LoVo (cell line): ENCODE results near the gene JRKL.
"Not testable (repeated sequence)": the region's sequence is repeated elsewhere in the genome, so short reads cannot be mapped to it uniquely, and the experiment has no call there.

Experiments used
- DNase-seq: peaks from one replicate; pipeline ENCODE4 v3.0.0-alpha.2; 2016; ENCODE audit warnings: low spot score

Gene JRKL

DNA sequence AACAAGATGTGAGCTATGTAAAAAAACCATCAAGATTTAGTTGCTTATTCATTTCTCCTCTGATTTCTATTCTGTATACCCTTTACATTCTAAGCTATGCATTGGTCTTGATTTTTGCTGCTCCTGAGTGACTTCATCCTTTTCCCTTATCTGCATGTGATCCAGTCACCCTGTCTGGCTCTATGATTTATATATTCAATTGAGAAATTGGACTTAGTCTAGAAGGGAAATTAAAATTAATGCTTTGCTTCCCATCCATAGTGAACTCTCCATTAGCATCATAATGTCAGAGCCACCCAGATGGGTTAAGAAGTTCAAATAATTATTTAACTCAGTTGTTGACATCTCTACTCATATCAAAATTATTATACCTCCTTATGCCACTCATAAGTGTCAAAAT is 5.0 kb downstream of the JRKL start:
- no peak for DNase-seq

DNA sequence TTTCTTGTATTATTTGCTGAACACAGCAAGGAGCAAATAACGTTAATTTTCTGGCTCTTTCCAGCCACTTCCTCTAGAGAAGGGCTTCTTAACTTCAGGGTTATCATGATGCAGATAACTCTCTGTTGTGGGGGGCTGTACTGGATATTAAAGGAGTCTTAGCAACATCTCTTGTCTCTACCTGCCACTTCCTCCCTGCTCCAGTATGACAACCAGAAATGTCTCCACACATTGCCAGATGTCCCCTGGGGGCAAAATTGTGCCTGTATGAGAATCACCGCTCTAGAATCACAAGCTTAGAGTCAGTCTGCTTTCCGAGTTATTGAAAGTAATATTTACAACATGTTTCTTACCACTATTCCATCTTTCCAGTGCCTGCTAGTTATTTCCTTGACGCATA is 6.8 kb downstream of the JRKL start:
- no peak for DNase-seq

DNA sequence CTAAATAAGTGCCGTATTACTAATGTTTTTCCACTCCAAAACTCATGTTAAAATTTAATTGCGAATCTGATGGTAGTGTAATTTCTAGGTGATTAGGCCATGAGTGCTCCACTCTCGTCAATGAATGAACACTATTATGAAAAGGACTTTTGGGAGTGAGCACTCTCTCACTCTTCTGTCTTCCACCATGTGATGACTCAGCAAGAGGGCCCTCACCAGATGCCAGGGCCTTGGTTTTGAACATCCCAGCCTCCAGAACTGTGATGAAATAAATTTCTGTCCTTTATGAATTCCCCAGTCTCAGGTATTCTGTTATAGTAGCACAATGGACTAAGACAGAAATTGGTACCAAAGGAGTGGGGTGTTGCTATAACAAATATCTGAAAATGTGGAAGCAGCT is 8.1 kb downstream of the JRKL start:
- DNase-seq = no peak

DNA sequence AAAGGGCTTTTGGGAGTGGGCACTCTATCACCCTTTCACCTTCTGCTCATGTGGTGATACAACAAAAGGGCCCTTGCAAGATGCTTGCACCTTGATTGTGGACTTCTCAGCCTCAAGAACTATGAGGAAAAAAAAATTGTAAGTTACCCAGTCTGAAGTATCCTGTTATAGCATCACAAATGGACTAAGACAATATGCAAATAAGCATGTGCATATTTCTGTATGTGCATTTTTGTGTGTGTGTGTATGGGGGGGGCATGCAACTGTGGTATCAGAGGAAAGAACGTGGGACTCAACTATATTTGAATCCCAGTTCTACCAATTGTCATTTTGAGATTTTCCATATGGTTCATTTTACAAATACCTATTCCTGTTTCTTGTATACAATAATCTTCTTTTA is 10.9 kb downstream of the JRKL start:
- no peak for DNase-seq

DNA sequence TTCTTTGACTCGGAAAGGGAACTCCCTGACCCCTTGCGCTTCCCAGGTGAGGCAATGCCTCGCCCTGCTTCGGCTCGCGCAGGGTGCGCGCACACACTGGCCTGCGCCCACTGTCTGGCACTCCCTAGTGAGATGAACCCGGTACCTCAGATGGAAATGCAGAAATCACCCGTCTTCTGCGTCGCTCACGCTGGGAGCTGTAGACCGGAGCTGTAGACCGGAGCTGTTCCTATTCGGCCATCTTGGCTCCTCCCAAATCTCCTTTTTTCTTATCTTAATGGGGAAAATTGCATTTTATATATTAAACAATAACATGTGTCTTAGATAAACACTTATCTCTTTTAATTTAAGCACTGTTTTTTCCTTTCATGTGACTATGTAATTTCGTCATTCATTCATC is 21.6 kb downstream of the JRKL start:
- not testable (repeated sequence) for DNase-seq

- no peak for DNase-seq
These were observed 23.1 kb downstream of the JRKL start for GRCh38 chr11:96412761-96413381.

DNA sequence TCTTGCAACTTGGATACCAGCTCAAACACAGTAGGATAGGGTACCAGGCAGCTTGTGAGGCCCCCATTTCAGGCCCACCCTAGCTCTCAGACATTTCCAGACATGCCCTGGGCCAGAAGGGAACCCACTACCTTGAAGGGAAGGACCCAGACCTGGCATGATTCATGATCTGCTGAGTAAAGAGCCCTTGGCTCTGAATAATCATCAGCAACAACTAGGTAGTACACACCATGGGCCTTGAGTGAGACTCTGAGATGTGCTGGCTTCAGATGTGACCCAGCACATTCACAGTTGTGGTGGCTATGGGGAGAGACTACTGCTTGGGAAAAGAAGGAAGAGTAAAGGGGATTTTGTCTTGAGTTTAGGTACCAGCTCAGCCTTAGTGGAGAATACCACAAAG is 23.6 kb downstream of the JRKL start:
- DNase-seq = no peak

GRCh38 chr11:96424693-96425092 is 34.9 kb downstream of the JRKL start:
- no peak for DNase-seq

DNA sequence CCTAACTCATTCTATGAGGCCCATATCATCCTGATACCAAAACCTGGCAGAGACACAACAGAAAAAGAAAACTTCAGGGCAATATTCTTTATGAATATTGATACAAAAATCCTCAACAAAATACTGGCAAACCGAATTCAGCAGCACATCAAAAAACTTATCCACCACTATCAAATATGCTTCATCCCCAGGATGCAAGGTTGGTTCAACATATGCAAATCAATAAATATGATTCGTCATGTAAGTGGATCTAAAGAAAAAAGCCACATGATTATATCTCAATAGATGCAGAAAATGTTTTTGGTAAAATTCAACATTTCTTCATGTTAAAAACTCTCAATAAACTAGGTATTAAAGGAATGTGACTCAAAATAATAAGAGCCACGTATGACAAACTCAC is 40.9 kb downstream of the JRKL start:
- DNase-seq = no peak

DNA sequence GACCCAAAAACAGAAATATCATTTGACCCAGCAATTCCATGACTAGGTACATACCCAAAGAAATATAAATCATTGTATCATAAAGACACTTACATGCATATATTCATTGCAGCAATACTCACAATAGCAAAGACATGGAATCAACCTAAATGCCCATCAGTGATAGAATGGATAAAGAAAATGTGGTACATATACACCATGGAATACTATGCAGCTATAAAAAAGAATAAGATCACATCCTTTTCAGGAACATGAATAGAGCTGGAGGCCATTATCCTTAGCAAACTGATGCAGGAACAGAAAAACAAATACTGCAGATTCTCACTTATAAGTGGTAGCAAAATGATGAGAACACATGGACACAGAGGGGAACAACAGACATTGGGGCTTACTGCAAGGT is 42.8 kb downstream of the JRKL start:
- DNase-seq = not testable (repeated sequence)
